ENCODE data around the gene RPH3AL.
A peak's percentile ranks its signal among the peaks of the same experiment; 100 is the strongest.

RPH3AL gene, protein sequence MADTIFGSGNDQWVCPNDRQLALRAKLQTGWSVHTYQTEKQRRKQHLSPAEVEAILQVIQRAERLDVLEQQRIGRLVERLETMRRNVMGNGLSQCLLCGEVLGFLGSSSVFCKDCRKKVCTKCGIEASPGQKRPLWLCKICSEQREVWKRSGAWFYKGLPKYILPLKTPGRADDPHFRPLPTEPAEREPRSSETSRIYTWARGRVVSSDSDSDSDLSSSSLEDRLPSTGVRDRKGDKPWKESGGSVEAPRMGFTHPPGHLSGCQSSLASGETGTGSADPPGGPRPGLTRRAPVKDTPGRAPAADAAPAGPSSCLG

GRCh38 chr17:352421-353212 lies at the start of gene RPH3AL:
RPH3AL (minus strand) TSS chr17:352807; CDS start chr17:327543, 25,264 bp downstream.
- ATAC-seq = no peak

GRCh38 chr17:400257-400656 lies 47.6 kb upstream of the RPH3AL start:
- ATAC-seq = no peak

GRCh38 chr17:396788-397187 lies 44.2 kb upstream of the RPH3AL start:
- no peak for ATAC-seq

DNA sequence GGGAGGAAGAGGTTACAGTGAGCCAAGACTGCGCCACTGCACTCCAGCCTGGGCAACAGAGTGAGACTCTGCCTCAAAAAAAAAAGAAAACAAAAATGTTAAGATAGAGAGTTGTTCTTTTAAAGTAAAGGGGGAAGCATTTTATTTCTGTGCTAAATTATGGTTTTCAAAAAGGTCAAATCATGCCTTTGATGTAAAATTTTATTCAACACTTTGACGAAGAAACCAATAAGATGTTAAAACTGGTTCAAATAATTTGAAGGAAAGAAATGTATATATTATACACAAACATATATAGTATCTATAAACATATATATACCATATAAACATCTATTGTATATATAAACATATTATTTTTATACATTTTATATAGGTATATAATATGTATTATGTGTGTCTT lies 43.4 kb upstream of the RPH3AL start:
- no peak for ATAC-seq

DNA sequence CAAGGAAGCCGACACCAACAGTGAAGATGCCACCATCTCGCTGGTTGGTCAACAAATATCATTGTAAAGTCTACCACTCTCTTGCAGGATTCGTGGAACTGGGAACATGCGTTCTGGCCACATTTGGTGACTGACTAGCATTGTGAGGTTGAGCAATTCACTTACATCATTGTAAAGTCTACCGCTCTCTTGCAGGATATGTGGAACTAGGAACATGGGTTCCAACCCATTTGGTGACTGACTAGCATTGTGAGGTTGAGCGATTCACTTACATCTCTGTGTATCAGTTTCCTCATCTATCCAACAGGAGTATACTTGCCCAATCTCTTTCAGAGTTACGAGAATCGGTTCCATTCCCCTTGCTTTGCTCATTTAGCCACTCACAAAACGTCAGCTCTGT lies 42.6 kb upstream of the RPH3AL start:
- ATAC-seq = no peak

GRCh38 chr17:394718-395095 lies 42.1 kb upstream of the RPH3AL start:
- ATAC-seq = no peak

GRCh38 chr17:393806-394717 lies 41.5 kb upstream of the RPH3AL start:
- ATAC-seq = no peak

DNA sequence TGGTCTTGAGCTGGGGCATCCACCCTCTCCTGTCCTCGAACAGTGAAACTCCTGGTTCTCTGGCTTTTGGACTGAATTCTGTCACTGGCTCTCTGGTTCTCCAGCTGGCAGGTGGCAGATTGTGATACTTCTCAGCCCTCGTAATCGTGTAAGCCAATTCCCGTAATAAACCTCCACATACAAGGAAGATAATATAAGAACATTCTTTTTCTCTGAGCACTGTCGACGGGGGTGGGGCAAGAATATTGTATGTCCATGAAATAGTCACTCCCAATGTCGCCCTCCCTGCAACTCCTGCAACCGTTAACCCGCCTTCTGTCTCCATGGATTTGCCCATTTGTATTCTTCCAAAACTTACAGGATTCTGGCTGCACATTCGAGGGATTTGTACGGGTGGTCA lies 39.2 kb upstream of the RPH3AL start:
- no peak for ATAC-seq

GRCh38 chr17:390025-390424 lies 37.4 kb upstream of the RPH3AL start:
- ATAC-seq = no peak

DNA sequence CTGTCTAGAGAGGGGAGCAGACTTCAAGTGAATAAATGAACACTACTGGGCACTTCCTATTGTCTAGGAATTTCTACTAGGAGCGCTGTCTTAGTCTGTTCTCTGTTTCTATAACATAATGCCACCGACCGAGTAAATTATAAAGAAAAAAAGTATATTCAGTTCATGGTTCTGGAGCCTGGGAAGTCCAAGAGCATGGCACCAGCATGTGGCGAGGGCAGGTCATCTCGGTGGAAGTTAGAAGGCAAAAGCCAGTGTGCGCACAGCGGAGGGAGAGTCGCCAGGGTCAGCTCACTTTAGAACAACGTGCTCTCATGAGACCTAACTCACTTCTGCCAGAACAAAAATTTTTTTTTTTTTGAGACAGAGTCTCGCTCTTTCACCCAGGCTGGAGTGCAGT lies 35.5 kb upstream of the RPH3AL start:
- no peak for ATAC-seq

DNA sequence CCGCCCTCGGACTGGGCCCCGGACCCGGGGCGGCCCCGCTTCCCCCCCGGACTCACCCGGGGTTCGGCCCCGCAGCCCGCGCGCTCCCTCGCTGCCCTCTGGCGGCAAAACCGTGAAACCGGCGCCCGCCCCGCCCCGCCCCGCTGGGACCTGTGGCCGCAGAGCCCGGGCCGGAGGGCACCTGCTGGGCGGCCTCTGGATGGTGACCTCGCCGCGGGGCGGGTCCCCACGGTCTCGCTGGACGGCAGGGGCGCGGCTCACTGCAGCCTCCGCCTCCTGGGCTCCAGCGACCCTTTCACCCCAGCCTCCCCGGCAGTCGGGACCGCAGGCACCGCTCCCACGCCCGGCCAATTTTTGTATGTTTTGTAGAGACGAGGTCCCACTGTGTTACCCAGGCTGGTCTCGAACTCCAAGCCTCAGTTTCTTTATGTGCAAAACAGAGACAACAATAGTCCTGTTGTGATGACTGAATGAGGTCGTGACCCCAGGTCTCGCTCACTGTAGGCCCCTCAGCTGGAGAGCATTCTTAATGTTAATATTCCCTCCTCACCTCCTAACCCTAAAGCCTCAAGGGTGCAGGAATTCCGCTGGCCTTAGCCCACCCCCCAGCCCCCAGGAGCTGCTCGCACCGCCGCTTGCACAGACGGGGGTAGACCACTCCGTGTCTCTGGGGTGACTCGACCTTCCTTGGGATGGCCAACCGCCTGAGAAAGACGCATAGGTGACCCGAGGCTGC lies 33.7 kb upstream of the RPH3AL start:
- ATAC-seq = peak; percentile 83 to 84

DNA sequence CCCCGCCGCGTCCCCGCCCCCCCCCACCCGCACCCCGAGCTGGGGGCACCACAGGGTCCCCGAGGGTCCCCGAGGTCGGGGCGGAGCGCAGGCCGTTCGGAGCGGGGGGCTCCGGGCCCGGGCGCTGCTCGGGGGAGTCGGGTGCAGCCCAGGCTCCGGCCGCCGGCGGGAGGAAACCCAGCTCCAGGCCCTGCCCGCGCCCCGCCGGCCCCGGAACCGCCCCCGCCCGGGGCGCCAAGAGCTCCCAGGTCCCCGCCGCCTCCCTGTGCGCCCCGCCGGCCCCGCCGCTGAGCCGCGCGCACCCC lies 33.2 kb upstream of the RPH3AL start:
- peak in 1 of 2 donors; percentile 57 for ATAC-seq

DNA sequence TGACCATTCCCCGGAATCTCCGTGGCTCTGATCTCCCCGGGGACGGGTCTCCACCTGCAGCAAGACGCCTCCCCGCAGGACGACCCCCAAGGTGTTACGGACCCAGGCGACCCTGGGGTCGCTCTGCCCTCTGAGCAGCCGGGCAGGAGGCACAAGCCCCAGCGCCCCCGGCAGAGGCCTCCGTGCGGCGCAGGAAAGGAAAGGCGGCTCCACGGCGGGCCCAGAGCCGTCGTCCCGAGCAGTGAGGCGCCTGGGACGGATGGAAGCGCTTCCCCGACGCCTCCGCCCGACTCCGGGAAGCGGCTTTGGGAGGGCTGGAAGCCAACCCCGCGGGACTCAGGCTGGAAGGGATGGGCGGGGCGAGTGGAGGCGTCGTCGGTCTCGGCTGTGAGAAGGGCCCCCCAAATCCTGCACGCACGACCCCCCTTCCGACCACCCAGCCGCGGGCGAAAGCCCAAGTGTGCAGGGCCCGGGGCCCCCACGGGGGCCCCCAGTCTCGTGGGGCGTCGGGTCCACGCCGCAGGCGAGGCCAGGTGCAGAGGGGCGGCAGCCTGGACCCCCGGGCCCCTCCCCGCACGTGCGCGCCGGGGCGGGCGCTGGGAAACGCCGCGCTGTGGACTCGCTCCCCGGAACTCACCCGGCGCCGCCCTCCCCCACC lies 32.7 kb upstream of the RPH3AL start:
- ATAC-seq = peak; percentile 9 to 19

- ATAC-seq = no peak
Observed at GRCh38 chr17:384622-385177, 32.1 kb upstream of the RPH3AL start.

DNA sequence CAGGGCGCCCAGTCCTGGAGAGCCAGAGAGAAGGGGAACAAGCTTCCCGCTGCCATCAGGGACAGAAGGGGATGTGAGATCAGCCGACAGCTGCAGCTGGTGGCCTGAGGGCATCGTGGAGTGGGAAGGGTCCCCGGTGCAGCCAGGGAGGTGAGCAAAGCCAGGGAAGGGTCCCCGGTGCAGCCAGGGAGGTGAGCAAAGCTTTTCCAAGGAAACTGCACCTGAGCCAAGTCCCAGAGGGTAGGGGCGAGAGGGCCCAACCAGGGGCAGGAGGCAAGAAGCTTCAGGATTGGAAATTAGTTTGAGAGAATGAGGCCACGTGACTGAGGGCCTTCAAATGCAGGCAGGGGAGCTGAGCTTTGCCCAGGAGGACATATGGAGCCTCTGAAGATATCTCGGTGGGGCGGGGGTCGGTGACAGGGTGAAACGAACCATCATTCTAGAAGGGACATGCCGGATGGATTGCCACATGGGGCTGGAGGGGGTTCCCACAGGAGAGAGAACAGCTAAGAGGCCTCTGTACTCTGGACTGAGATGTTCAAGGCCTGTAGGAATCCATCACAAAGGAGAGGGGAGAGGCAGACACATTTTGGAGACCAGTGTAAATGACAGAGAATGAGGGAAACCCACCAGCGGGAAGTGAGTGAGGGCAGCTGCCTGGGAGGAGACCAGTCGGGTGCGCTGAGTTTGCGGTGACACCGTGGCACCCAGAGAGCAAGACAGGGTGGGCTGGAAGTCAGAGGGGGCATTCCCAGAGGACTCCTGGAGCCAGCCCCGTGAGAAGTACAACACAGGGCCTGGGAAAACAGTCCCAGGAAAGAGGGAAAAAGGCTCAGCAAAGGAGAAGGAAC lies 31.4 kb upstream of the RPH3AL start:
- no peak for ATAC-seq

- ATAC-seq = no peak
Observed at GRCh38 chr17:382644-383533, 30.3 kb upstream of the RPH3AL start.

DNA sequence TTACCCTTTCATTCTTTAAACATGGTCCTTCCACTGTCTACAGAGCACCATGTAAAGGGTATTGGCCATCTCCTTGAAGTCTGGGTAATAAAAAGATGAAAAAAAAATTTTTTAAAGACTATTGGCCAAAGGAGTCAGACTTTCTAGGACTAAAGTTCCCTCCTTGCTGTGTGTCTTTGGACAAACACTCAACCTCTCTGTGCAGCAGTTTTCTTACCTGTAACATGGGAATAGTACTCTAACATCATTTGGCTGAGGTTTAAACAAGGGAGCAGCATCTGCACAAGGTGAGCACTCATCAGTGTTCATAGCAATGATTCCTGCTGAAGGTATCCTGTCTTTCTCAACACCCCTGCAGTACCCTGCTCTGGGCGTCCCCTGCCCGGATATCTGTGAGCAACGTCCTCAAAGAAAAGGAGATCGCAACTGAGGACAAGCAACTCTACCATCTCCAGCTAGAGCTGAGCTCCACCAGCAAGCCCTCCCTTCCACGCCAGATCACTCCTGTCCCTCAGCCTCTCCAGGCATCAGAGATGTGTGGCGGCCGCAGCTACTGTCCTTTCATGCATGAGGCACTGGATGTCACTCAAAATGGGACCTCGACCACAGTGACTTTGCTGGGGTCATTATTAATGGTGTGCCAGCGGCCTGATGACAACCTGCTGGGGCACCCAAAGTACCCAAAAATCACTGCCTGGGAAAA lies 29.5 kb upstream of the RPH3AL start:
- ATAC-seq = no peak

GRCh38 chr17:381516-381915 lies 28.9 kb upstream of the RPH3AL start:
- no peak for ATAC-seq
